Left ventricle myocardium inferior (tissue), 1 donor: ENCODE results near the gene KRT74. TPM values are rescaled to one million over a fixed set of nuclear protein-coding genes. Genes with fewer than 3 reads are reported as not detected.

Experiments used
- DNase-seq: peaks from one replicate; pipeline ENCODE4 v3.0.0-alpha.2; 2020
- H3K27ac ChIP-seq: fragments of 200-600 bp; replicated peaks from 2 replicates; pipeline ENCODE4 v1.8.0; 2021
- H3K27me3 ChIP-seq: fragments of 200-600 bp; 2 replicates; pipeline ENCODE4 v1.8.0; 2021; ENCODE audit warnings: low read depth
- H3K36me3 ChIP-seq: fragments of 200-600 bp; 2 replicates; pipeline ENCODE4 v1.8.0; 2021
- H3K4me1 ChIP-seq: fragments of 200-600 bp; 2 replicates; pipeline ENCODE4 v1.8.0; 2021
- H3K4me3 ChIP-seq: fragments of 200-600 bp; 2 replicates; pipeline ENCODE4 v1.8.0; 2021; ENCODE audit warnings: mild to moderate bottlenecking, moderate library complexity
- H3K9me3 ChIP-seq: fragments of 200-600 bp; replicated peaks from 2 replicates; pipeline ENCODE4 v1.8.0; 2021
- intact Hi-C: fragments of 100-400 bp; cut with micrococcal nuclease; formaldehyde crosslinking; loops from one replicate; pipeline ENCODE4 v1.11.0; 2022
- total RNA-seq: library from RNA; stranded (reverse); fragmentation: NEBNext Ultra II Directional; extraction: Animal tissue kit (Norgen Biotek cat#: 25700); gene quantifications from one replicate; pipeline ENCODE4 v1.2.1, GENCODE V29; 2021
- TF ChIP-seq, protein P1 (sequence below): fragments of 200-600 bp; IDR thresholded peaks from 2 replicates; pipeline ENCODE4 v1.8.0; 2021; ENCODE audit warnings: antibody characterized with exemption, mild to moderate bottlenecking, borderline replicate concordance
- donor health status: DM: no; HTN: yes; CAD: no; lungs with severe emphysema.

Gene KRT74
- total RNA-seq, 1 donor from 2014 or later: 0.14 TPM

GRCh38 chr12:52517888-52518287, 55.8 kb downstream of the KRT74 start:
- TF ChIP-seq, protein P1, sequence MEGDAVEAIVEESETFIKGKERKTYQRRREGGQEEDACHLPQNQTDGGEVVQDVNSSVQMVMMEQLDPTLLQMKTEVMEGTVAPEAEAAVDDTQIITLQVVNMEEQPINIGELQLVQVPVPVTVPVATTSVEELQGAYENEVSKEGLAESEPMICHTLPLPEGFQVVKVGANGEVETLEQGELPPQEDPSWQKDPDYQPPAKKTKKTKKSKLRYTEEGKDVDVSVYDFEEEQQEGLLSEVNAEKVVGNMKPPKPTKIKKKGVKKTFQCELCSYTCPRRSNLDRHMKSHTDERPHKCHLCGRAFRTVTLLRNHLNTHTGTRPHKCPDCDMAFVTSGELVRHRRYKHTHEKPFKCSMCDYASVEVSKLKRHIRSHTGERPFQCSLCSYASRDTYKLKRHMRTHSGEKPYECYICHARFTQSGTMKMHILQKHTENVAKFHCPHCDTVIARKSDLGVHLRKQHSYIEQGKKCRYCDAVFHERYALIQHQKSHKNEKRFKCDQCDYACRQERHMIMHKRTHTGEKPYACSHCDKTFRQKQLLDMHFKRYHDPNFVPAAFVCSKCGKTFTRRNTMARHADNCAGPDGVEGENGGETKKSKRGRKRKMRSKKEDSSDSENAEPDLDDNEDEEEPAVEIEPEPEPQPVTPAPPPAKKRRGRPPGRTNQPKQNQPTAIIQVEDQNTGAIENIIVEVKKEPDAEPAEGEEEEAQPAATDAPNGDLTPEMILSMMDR: no peak
- H3K4me3 ChIP-seq: no peak overlapping the region
- peaks cover 37% of the 10 kb centered on the region for H3K27me3 ChIP-seq
- no peaks in the 10 kb centered on the region for H3K9me3 ChIP-seq
- no peak overlapping the region for H3K27ac ChIP-seq
- H3K36me3 ChIP-seq: no peaks in the 10 kb centered on the region
- intact Hi-C loops: no loop called here
- DNase-seq: no peak
- H3K4me1 ChIP-seq: no peaks in the 10 kb centered on the region

DNA sequence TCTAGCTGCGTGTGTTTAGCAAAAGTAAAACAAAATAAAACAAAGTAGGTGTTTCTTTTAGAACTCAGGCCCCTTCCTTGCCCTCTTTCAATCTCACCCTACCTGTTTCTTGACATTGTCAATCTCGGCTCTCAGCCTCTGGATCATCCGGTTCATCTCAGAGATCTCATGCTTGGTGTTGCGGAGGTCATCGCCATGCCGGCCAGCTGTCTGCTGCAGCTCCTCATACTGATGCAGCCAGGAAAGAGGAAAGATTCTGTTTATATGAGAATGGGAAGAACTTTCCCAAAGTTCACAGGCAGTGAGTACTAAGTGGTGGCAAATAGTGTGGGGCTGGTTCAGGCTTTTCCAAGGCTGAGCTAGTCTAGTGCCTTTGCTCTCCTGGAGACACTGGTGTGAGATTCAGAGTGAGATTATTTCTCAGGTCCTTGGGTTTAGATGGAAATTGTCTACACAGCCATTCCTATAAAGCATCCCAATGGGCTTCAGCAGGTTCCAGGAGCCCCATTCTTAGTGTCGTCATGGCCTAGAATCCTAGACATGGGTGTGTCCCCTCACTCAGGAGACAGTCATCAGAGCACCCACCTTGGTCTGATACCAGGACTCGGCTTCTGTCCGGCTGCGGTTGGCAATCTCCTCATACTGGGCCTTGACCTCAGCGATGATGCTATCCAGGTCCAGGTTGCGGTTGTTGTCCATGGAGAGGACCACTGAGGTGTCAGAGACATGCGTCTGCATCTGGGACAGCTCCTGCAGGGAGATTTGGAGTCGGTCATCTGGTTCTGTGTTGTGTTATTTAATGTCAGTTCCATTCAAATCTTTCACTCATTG, 56.4 kb downstream of the KRT74 start:
- Histone ChIP-seq H3K4me3 (no peak overlapping the region), H3K27me3 (peaks cover 36% of the 10 kb centered on the region), H3K9me3 (no peaks in the 10 kb centered on the region), H3K27ac (no peak overlapping the region), H3K4me1 (no peaks in the 10 kb centered on the region), H3K36me3 (no peaks in the 10 kb centered on the region)
- DNase-seq: no peak
- TF ChIP-seq, protein P1: no peak
- intact Hi-C loops: no loop called here

- no peaks in the 10 kb centered on the region for H3K4me1 ChIP-seq
- DNase-seq: no peak
- intact Hi-C loops: no loop called here
- H3K27ac ChIP-seq: no peak overlapping the region
- no peak overlapping the region for H3K4me3 ChIP-seq
- H3K9me3 ChIP-seq: peaks cover 1% of the 10 kb centered on the region
- H3K27me3 ChIP-seq: peaks cover 43% of the 10 kb centered on the region
- TF ChIP-seq, protein P1: no peak
- no peaks in the 10 kb centered on the region for H3K36me3 ChIP-seq
These were observed 57.5 kb downstream of the KRT74 start for GRCh38 chr12:52515927-52516831.

Other genes starting within 250 kb of the KRT74 start
- not detected for gene KRT85, start 206.4 kb downstream of the KRT74 start, total RNA-seq
- not detected for gene KRT84, start 188.2 kb downstream of the KRT74 start, total RNA-seq
- gene KRT82, start 167.5 kb downstream of the KRT74 start, total RNA-seq: not detected
- gene KRT75, start 139.5 kb downstream of the KRT74 start, total RNA-seq: not detected
- not detected for gene KRT6B, start 121.7 kb downstream of the KRT74 start, total RNA-seq
- not detected for gene KRT6C, start 100.0 kb downstream of the KRT74 start, total RNA-seq
- not detected for gene KRT6A, start 80.6 kb downstream of the KRT74 start, total RNA-seq
- not detected for gene KRT5, start 53.4 kb downstream of the KRT74 start, total RNA-seq
- gene KRT71, start 20.7 kb downstream of the KRT74 start, total RNA-seq: not detected
- not detected for gene KRT72, start 27.6 kb upstream of the KRT74 start, total RNA-seq
- not detected for gene KRT73, start 44.7 kb upstream of the KRT74 start, total RNA-seq
- gene KRT2, start 78.4 kb upstream of the KRT74 start, total RNA-seq: not detected
- gene KRT1, start 106.6 kb upstream of the KRT74 start, total RNA-seq: not detected
- gene KRT77, start 129.7 kb upstream of the KRT74 start, total RNA-seq: not detected
- gene KRT76, start 203.5 kb upstream of the KRT74 start, total RNA-seq: not detected
- not detected for gene KRT3, start 222.3 kb upstream of the KRT74 start, total RNA-seq
- gene KRT4, start 240.3 kb upstream of the KRT74 start, total RNA-seq: not detected